SK-N-MC (cell line): ENCODE measurements around the gene INPP4B.
"Not testable (repeated sequence)": the region's sequence is repeated elsewhere in the genome, so short reads cannot be mapped to it uniquely, and the experiment has no call there.

ENCODE experiments used
- DNase-seq: peaks from one replicate; pipeline ENCODE4 v3.0.0-alpha.2; 2011; ENCODE audit warnings: low read depth, low spot score
- H3K27ac ChIP-seq: fragments of 200-600 bp; sonication (generic); 2 replicates; pipeline ENCODE4 v1.5.1; 2016; ENCODE audit warnings: mixed run types
- H3K36me3 ChIP-seq: fragments of 200-600 bp; sonication (generic); 2 replicates; pipeline ENCODE4 v1.6.1; 2017; ENCODE audit warnings: antibody characterized with exemption, low read length, mixed read lengths; ENCODE audit not compliant: insufficient read depth
- H3K4me3 ChIP-seq: fragments of 200-600 bp; sonication (generic); 2 replicates; pipeline ENCODE4 v1.5.1; 2016
- H3K9ac ChIP-seq: fragments of 200-600 bp; sonication (generic); 2 replicates; pipeline ENCODE4 v1.8.0; 2017; ENCODE audit warnings: mixed run types, mixed read lengths; ENCODE audit not compliant: insufficient read length
- H3K9me3 ChIP-seq: fragments of 200-600 bp; sonication (generic); 2 replicates; pipeline ENCODE4 v1.6.1; 2017; ENCODE audit warnings: low read depth, mild to moderate bottlenecking, antibody characterized with exemption, low read length, moderate library complexity, mixed read lengths
- EZH2 ChIP-seq: fragments of 200-600 bp; sonication (generic); IDR thresholded peaks from one replicate; pipeline ENCODE4 v1.6.1; 2017; ENCODE audit warnings: antibody characterized with exemption
- FOXP2 ChIP-seq: optimal IDR thresholded peaks from 2 replicates; pipeline ENCODE3; 2011; ENCODE audit warnings: mild to moderate bottlenecking, moderate library complexity; ENCODE audit not compliant: insufficient read depth; ENCODE audit errors: extremely low read length, control extremely low read depth
- POLR2AphosphoS5 ChIP-seq: IDR thresholded peaks from 2 replicates; pipeline ENCODE4 v1.6.1; 2012; ENCODE audit warnings: mild to moderate bottlenecking, low read depth, low read length, borderline replicate concordance

INPP4B gene

GRCh38 chr4:142406499-142406835, 439.6 kb downstream of the INPP4B start:
- DNase-seq, result no peak
- no peak overlapping the region for H3K9ac ChIP-seq

GRCh38 chr4:142405695-142406498, 440.2 kb downstream of the INPP4B start:
- DNase-seq, result no peak
- Histone ChIP-seq H3K9me3 (no peaks in the 10 kb centered on the region), H3K36me3 (no peaks in the 10 kb centered on the region), H3K27ac (peak overlapping the region; percentile 12; the same call in 1 of the 2 replicates), H3K4me3 (peak overlapping the region; percentile 77), H3K9ac (no peak overlapping the region)
- no peak for TF ChIP-seq EZH2
- no peak for TF ChIP-seq POLR2AphosphoS5
- TF ChIP-seq FOXP2, result no peak

More at GRCh38 chr4:142406499-142406835, 439.6 kb downstream of the INPP4B start:
- Histone ChIP-seq H3K27ac (no peak overlapping the region), H3K4me3 (no peak overlapping the region), H3K36me3 (no peaks in the 10 kb centered on the region), H3K9me3 (no peaks in the 10 kb centered on the region)
- TF ChIP-seq POLR2AphosphoS5 (no peak), EZH2 (no peak), FOXP2 (no peak)

- H3K4me3 ChIP-seq, result peak overlapping the region; percentile 77
- no peak overlapping the region for H3K9ac ChIP-seq
- peak; percentile 55 for DNase-seq
- H3K27ac ChIP-seq, result peak overlapping the region; percentile 12; the same call in 1 of the 2 replicates
- H3K36me3 ChIP-seq, result no peaks in the 10 kb centered on the region
- H3K9me3 ChIP-seq, result no peaks in the 10 kb centered on the region
- TF ChIP-seq EZH2 (no peak), POLR2AphosphoS5 (no peak), FOXP2 (no peak)
Measured at GRCh38 chr4:142405021-142405694, 440.9 kb downstream of the INPP4B start.

- Histone ChIP-seq H3K4me3 (peak overlapping the region; percentile 77), H3K9me3 (no peaks in the 10 kb centered on the region), H3K27ac (no peak overlapping the region), H3K9ac (no peak overlapping the region), H3K36me3 (no peaks in the 10 kb centered on the region)
- no peak for DNase-seq
- TF ChIP-seq FOXP2 (no peak), EZH2 (no peak), POLR2AphosphoS5 (no peak)
Measured at GRCh38 chr4:142404191-142404611, 441.9 kb downstream of the INPP4B start.

GRCh38 chr4:142402900-142403299, 443.2 kb downstream of the INPP4B start:
- H3K27ac ChIP-seq, result no peak overlapping the region
- DNase-seq, result no peak
- no peak overlapping the region for H3K4me3 ChIP-seq

GRCh38 chr4:142402156-142402555, 443.9 kb downstream of the INPP4B start:
- Histone ChIP-seq H3K4me3 (no peak overlapping the region), H3K9ac (no peak overlapping the region), H3K36me3 (no peaks in the 10 kb centered on the region), H3K27ac (no peak overlapping the region), H3K9me3 (no peaks in the 10 kb centered on the region)
- no peak for DNase-seq
- TF ChIP-seq FOXP2 (no peak), EZH2 (no peak)

More at GRCh38 chr4:142402900-142403299, 443.2 kb downstream of the INPP4B start:
- Histone ChIP-seq H3K9ac (no peak overlapping the region), H3K36me3 (no peaks in the 10 kb centered on the region), H3K9me3 (no peaks in the 10 kb centered on the region)
- TF ChIP-seq POLR2AphosphoS5, result no peak
- no peak for TF ChIP-seq EZH2
- TF ChIP-seq FOXP2, result no peak

- not testable (repeated sequence) for H3K4me3 ChIP-seq, DNase-seq, H3K27ac ChIP-seq, H3K9me3 ChIP-seq, H3K9ac ChIP-seq, H3K36me3 ChIP-seq
Measured at GRCh38 chr4:142397364-142397991, 448.6 kb downstream of the INPP4B start.

- Histone ChIP-seq H3K9me3 (no peaks in the 10 kb centered on the region), H3K27ac (no peak overlapping the region), H3K36me3 (no peaks in the 10 kb centered on the region), H3K9ac (no peak overlapping the region), H3K4me3 (no peak overlapping the region)
- DNase-seq, result no peak
- TF ChIP-seq FOXP2, result no peak
- no peak for TF ChIP-seq EZH2
- TF ChIP-seq POLR2AphosphoS5, result no peak
Measured at GRCh38 chr4:142396279-142396678, 449.8 kb downstream of the INPP4B start.
